ENCODE measurements around the gene MMP17. TPM values are rescaled to one million over a fixed set of nuclear protein-coding genes. Genes with fewer than 3 reads are reported as not detected.
A peak's percentile ranks its signal among the peaks of the same experiment; 100 is the strongest.

MMP17 gene
- total RNA-seq (2012; rRNA removed), result 13.3 and 18.8 TPM in 2 replicates

- peaks cover 28% of the 10 kb centered on the region for H3K4me1 ChIP-seq (ENCODE audit: control insufficient read depth, insufficient read depth, low read length)
- peak within 1 kb of the TSS; percentile 81 for H3K4me3 ChIP-seq (ENCODE audit: low read length)
- no peaks in the 10 kb centered on the region for H3K9me3 ChIP-seq (replicated peaks; ENCODE audit: low read length)
- no peaks in the 10 kb centered on the region for H3K36me3 ChIP-seq (ENCODE audit: insufficient read depth, low read length)
- H3K9ac ChIP-seq (ENCODE audit: low read depth, low read length), result peak within 1 kb of the TSS; percentile 78
- H3K27me3 ChIP-seq (ENCODE audit: control insufficient read depth, insufficient read depth, low read length), result no peaks in the 10 kb centered on the region
- H3K4me2 ChIP-seq (ENCODE audit: low read length), result peak within 1 kb of the TSS; percentile 97
Observed at GRCh38 chr12:131827961-131828534, at the start of gene MMP17. Gene MMP17, plus strand, starts transcription at chr12:131828393. Its CDS starts 102 bp downstream, at chr12:131828495.

GRCh38 chr12:131779027-131779426, 49.2 kb upstream of the MMP17 start:
- Histone ChIP-seq H3K27me3 (ENCODE audit: control insufficient read depth, insufficient read depth, low read length) (no peaks in the 10 kb centered on the region), H3K4me3 (ENCODE audit: low read length) (no peak overlapping the region), H3K4me2 (ENCODE audit: low read length) (no peak overlapping the region), H3K36me3 (ENCODE audit: insufficient read depth, low read length) (peaks cover 56% of the 10 kb centered on the region), H3K9me3 (replicated peaks; ENCODE audit: low read length) (no peaks in the 10 kb centered on the region), H3K9ac (ENCODE audit: low read depth, low read length) (no peak overlapping the region), H3K4me1 (ENCODE audit: control insufficient read depth, insufficient read depth, low read length) (peaks cover 24% of the 10 kb centered on the region)

GRCh38 chr12:131782061-131782460, 46.1 kb upstream of the MMP17 start:
- no peak overlapping the region for H3K9ac ChIP-seq (ENCODE audit: low read depth, low read length)
- no peak overlapping the region for H3K4me2 ChIP-seq (ENCODE audit: low read length)
- peaks cover 58% of the 10 kb centered on the region for H3K36me3 ChIP-seq (ENCODE audit: insufficient read depth, low read length)
- no peak overlapping the region for H3K4me3 ChIP-seq (ENCODE audit: low read length)
- no peaks in the 10 kb centered on the region for H3K9me3 ChIP-seq (replicated peaks; ENCODE audit: low read length)
- peaks cover 36% of the 10 kb centered on the region for H3K4me1 ChIP-seq (ENCODE audit: control insufficient read depth, insufficient read depth, low read length)
- no peaks in the 10 kb centered on the region for H3K27me3 ChIP-seq (ENCODE audit: control insufficient read depth, insufficient read depth, low read length)

- no peaks in the 10 kb centered on the region for H3K27me3 ChIP-seq (ENCODE audit: control insufficient read depth, insufficient read depth, low read length)
- peak overlapping the region; percentile 80 for H3K9ac ChIP-seq (ENCODE audit: low read depth, low read length)
- H3K4me2 ChIP-seq (ENCODE audit: low read length), result peak overlapping the region; percentile 91
- no peaks in the 10 kb centered on the region for H3K9me3 ChIP-seq (replicated peaks; ENCODE audit: low read length)
- H3K36me3 ChIP-seq (ENCODE audit: insufficient read depth, low read length), result peaks cover 64% of the 10 kb centered on the region
- H3K4me1 ChIP-seq (ENCODE audit: control insufficient read depth, insufficient read depth, low read length), result peaks cover 36% of the 10 kb centered on the region
- H3K4me3 ChIP-seq (ENCODE audit: low read length), result peak overlapping the region; percentile 66
Observed at GRCh38 chr12:131783915-131784541, 44.2 kb upstream of the MMP17 start.

DNA sequence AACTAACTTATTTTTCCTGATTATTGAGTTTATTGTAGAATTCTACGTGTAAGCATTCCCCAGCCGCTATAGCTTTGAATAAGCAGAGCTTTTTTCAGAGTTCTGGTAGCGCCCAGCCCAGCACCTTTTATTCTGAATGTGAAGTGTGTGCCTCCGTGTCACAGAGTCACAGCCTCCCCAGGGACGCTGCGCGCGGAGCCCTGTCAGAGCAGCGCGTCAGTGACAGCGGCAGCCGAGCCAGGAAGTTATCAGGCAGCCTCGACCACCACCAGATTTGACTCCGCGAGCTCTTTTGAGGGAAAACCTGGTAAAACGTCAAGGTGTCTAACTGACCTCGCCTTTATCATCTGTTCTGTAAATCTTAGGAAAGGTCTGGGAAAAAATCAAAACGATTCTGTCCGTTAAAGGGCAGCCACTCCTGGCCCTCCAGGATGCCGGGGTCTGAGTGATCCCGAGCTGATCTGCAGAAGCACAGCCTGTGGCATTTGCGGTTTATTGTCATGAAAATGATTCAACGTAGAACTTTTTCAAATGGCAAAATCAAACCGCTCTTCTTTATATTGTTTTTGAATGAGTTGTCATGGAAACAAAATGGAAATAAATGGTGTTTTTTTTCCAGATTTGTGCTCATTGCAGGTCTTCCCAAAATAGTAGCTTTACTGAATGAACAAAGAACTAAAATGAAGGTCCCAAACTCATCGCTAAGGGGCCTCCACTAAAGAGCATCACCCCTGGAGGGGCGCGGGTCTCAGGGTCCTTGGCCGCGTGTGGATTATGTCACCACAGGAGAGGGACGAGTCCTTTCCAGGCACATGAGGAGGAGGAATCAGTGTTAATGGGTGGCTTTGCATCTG, 43.1 kb upstream of the MMP17 start:
- H3K9ac ChIP-seq (ENCODE audit: low read depth, low read length), result peak overlapping the region; percentile 80
- peak overlapping the region; percentile 91 for H3K4me2 ChIP-seq (ENCODE audit: low read length)
- no peaks in the 10 kb centered on the region for H3K9me3 ChIP-seq (replicated peaks; ENCODE audit: low read length)
- H3K36me3 ChIP-seq (ENCODE audit: insufficient read depth, low read length), result peaks cover 63% of the 10 kb centered on the region
- peaks cover 36% of the 10 kb centered on the region for H3K4me1 ChIP-seq (ENCODE audit: control insufficient read depth, insufficient read depth, low read length)
- peak overlapping the region; percentile 66 for H3K4me3 ChIP-seq (ENCODE audit: low read length)
- no peaks in the 10 kb centered on the region for H3K27me3 ChIP-seq (ENCODE audit: control insufficient read depth, insufficient read depth, low read length)

GRCh38 chr12:131785763-131786330, 42.3 kb upstream of the MMP17 start:
- H3K36me3 ChIP-seq (ENCODE audit: insufficient read depth, low read length), result peaks cover 63% of the 10 kb centered on the region
- H3K4me2 ChIP-seq (ENCODE audit: low read length), result peak overlapping the region; percentile 91
- peaks cover 36% of the 10 kb centered on the region for H3K4me1 ChIP-seq (ENCODE audit: control insufficient read depth, insufficient read depth, low read length)
- H3K27me3 ChIP-seq (ENCODE audit: control insufficient read depth, insufficient read depth, low read length), result no peaks in the 10 kb centered on the region
- peak overlapping the region; percentile 80 for H3K9ac ChIP-seq (ENCODE audit: low read depth, low read length)
- H3K4me3 ChIP-seq (ENCODE audit: low read length), result no peak overlapping the region
- no peaks in the 10 kb centered on the region for H3K9me3 ChIP-seq (replicated peaks; ENCODE audit: low read length)

DNA sequence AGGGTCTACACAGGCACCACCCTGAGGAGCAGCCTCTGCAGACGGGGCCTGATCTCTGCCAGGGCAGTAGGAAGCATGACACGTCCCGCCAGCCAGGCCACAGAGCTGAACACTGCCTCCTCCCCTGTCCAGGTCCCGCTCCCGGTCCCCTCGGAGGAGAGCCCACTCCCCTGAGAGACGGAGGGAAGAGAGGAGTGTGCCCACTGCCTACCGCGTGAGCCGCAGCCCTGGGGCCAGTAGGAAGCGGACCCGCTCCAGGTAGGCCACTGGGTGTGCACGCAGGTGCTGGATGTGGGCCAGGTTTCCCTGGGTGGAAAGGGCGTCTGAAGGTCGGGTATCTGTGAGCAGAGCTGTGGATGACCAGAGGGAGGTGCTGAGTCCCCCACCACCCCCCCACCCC, 41.9 kb upstream of the MMP17 start:
- Histone ChIP-seq H3K9ac (ENCODE audit: low read depth, low read length) (no peak overlapping the region), H3K9me3 (replicated peaks; ENCODE audit: low read length) (no peaks in the 10 kb centered on the region), H3K4me3 (ENCODE audit: low read length) (no peak overlapping the region), H3K4me2 (ENCODE audit: low read length) (no peak overlapping the region), H3K4me1 (ENCODE audit: control insufficient read depth, insufficient read depth, low read length) (peaks cover 36% of the 10 kb centered on the region), H3K27me3 (ENCODE audit: control insufficient read depth, insufficient read depth, low read length) (no peaks in the 10 kb centered on the region), H3K36me3 (ENCODE audit: insufficient read depth, low read length) (peaks cover 66% of the 10 kb centered on the region)

- Histone ChIP-seq H3K36me3 (ENCODE audit: insufficient read depth, low read length) (peaks cover 66% of the 10 kb centered on the region), H3K4me1 (ENCODE audit: control insufficient read depth, insufficient read depth, low read length) (peaks cover 36% of the 10 kb centered on the region), H3K4me3 (ENCODE audit: low read length) (no peak overlapping the region), H3K27me3 (ENCODE audit: control insufficient read depth, insufficient read depth, low read length) (no peaks in the 10 kb centered on the region), H3K9ac (ENCODE audit: low read depth, low read length) (no peak overlapping the region), H3K4me2 (ENCODE audit: low read length) (no peak overlapping the region), H3K9me3 (replicated peaks; ENCODE audit: low read length) (no peaks in the 10 kb centered on the region)
Observed at GRCh38 chr12:131787143-131787660, 41.0 kb upstream of the MMP17 start.

GRCh38 chr12:131788070-131788469, 40.1 kb upstream of the MMP17 start:
- Histone ChIP-seq H3K4me1 (ENCODE audit: control insufficient read depth, insufficient read depth, low read length) (peaks cover 31% of the 10 kb centered on the region), H3K4me2 (ENCODE audit: low read length) (no peak overlapping the region), H3K27me3 (ENCODE audit: control insufficient read depth, insufficient read depth, low read length) (no peaks in the 10 kb centered on the region), H3K4me3 (ENCODE audit: low read length) (no peak overlapping the region), H3K9ac (ENCODE audit: low read depth, low read length) (no peak overlapping the region), H3K36me3 (ENCODE audit: insufficient read depth, low read length) (peaks cover 62% of the 10 kb centered on the region), H3K9me3 (replicated peaks; ENCODE audit: low read length) (no peaks in the 10 kb centered on the region)

DNA sequence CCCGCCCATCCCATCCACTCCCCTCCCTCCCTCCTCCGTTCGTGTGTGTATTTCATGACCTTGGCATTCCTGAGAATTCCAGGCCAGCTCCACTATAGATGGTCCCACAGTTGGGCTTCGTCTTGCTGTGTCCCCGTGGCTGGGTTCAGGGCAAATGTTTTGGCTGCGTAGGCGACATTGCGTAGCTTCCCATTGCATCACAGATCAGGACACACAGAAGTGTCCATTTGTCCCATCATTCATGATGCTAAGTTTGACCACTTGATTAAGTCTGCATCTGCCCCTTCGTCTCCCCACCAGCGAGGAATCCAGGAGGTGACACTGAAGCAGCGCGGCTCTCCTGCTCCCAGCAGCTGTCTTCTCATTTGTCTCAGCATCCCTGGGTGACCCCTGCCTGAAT, 38.6 kb upstream of the MMP17 start:
- peaks cover 62% of the 10 kb centered on the region for H3K36me3 ChIP-seq (ENCODE audit: insufficient read depth, low read length)
- H3K4me3 ChIP-seq (ENCODE audit: low read length), result no peak overlapping the region
- no peak overlapping the region for H3K4me2 ChIP-seq (ENCODE audit: low read length)
- H3K27me3 ChIP-seq (ENCODE audit: control insufficient read depth, insufficient read depth, low read length), result no peaks in the 10 kb centered on the region
- H3K4me1 ChIP-seq (ENCODE audit: control insufficient read depth, insufficient read depth, low read length), result peaks cover 22% of the 10 kb centered on the region
- H3K9ac ChIP-seq (ENCODE audit: low read depth, low read length), result no peak overlapping the region
- no peaks in the 10 kb centered on the region for H3K9me3 ChIP-seq (replicated peaks; ENCODE audit: low read length)
